Karpas-422 (cell line): Measurements from ENCODE around the gene SPSB3. TPM values are rescaled to one million over a fixed set of nuclear protein-coding genes. Genes with fewer than 3 reads are reported as not detected.

ENCODE experiments used
- DNase-seq: peaks from one replicate; pipeline ENCODE4 v3.0.0-alpha.2; 2015
- H2AFZ ChIP-seq: fragments of 200-600 bp; sonication (generic); 2 replicates; pipeline ENCODE4 v1.6.1; 2014; ENCODE audit warnings: antibody characterized with exemption, low read length, mixed read lengths
- H3K27ac ChIP-seq: fragments of 200-600 bp; sonication (generic); 2 replicates; pipeline ENCODE4 v1.5.1; 2014; ENCODE audit warnings: mild to moderate bottlenecking, low read length, moderate library complexity
- H3K27me3 ChIP-seq: fragments of 200-600 bp; sonication (generic); 2 replicates; pipeline ENCODE4 v1.6.1; 2014; ENCODE audit warnings: low read length, mixed read lengths
- H3K36me3 ChIP-seq: fragments of 200-600 bp; sonication (generic); 2 replicates; pipeline ENCODE4 v1.6.1; 2014; ENCODE audit warnings: low read length, mixed read lengths; ENCODE audit not compliant: insufficient read depth
- H3K4me1 ChIP-seq: fragments of 200-600 bp; sonication (generic); 2 replicates; pipeline ENCODE4 v1.6.1; 2014; ENCODE audit warnings: mild to moderate bottlenecking, low read length, mixed read lengths
- H3K4me2 ChIP-seq: fragments of 200-600 bp; sonication (generic); 2 replicates; pipeline ENCODE4 v1.6.1; 2014; ENCODE audit warnings: low read length, low read depth, mild to moderate bottlenecking; ENCODE audit not compliant: poor library complexity, severe bottlenecking
- H3K4me3 ChIP-seq: fragments of 200-600 bp; sonication (generic); 2 replicates; pipeline ENCODE4 v1.5.1; 2014; ENCODE audit warnings: mild to moderate bottlenecking, antibody characterized with exemption, low read length, mixed read lengths
- H3K79me2 ChIP-seq: fragments of 200-600 bp; sonication (generic); 2 replicates; pipeline ENCODE4 v1.6.1; 2014; ENCODE audit warnings: mild to moderate bottlenecking, low read length, mixed read lengths
- H3K9ac ChIP-seq: fragments of 200-600 bp; sonication (generic); 2 replicates; pipeline ENCODE4 v1.6.0; 2014; ENCODE audit warnings: low read length
- H3K9me2 ChIP-seq: fragments of 200-600 bp; sonication (generic), shearing (Covaris generic); replicated peaks from 2 replicates; pipeline ENCODE4 v1.6.0; 2014; ENCODE audit warnings: mild to moderate bottlenecking, low read length, moderate library complexity; ENCODE audit not compliant: insufficient read depth
- H3K9me3 ChIP-seq: fragments of 300-700, 200-600 bp; sonication (generic); 2 replicates; pipeline ENCODE4 v1.6.1; 2014; ENCODE audit warnings: low read length, mixed read lengths
- H4K20me1 ChIP-seq: fragments of 200-600 bp; sonication (generic); 2 replicates; pipeline ENCODE4 v1.6.1; 2014; ENCODE audit warnings: mild to moderate bottlenecking, antibody characterized with exemption, low read length, low read depth; ENCODE audit not compliant: insufficient read depth
- total RNA-seq: library from RNA; depleted of rRNA; stranded (reverse); fragments of >200 nt; shearing (Covaris generic); gene quantifications from 2 replicates; pipeline ENCODE4 v1.2.3, GENCODE V29; 2014; ENCODE audit warnings: low replicate concordance

The SPSB3 gene
- total RNA-seq, 1 experiment from 2014 or later = 38.5 TPM

DNA sequence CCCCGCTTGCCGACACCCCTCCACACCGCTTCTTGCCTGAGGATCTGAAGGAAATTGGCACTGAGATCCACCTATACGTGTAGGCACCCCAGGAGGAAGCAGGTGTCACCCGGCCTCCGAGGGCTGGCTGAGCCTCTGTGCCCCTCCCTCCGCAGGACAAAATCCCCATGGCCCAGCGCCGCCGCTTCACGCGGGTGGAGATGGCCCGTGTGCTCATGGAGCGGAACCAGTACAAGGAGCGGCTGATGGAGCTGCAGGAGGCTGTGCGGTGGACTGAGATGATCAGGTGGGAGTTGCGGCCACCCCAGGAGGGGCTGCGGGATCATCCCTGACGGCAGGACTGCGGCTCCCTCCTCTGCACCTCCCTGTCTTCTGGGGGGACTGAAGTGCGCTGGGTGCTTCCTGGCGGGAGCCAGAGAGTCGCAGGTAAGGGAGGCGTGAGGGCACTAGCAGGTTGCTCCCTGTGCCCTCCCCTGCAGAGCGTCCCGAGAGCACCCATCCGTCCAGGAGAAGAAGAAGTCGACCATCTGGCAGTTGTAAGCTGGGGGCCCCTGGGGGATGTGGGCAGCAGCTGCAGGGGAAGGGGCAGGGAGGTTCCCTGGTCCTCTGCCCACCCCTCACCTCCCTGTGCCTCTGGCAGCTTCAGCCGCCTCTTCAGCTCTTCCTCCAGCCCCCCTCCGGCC lies 20.0 kb downstream of the SPSB3 start:
- Histone ChIP-seq H4K20me1 (no peaks in the 10 kb centered on the region), H3K9ac (no peak overlapping the region), H3K4me3 (no peak overlapping the region), H3K27me3 (no peaks in the 10 kb centered on the region), H3K27ac (no peak overlapping the region), H3K79me2 (no peaks in the 10 kb centered on the region), H3K9me2 (no peaks in the 10 kb centered on the region), H3K9me3 (no peaks in the 10 kb centered on the region), H3K36me3 (no peaks in the 10 kb centered on the region), H3K4me1 (no peaks in the 10 kb centered on the region), H2AFZ (no peak overlapping the region), H3K4me2 (no peak overlapping the region)
- DNase-seq = no peak

DNA sequence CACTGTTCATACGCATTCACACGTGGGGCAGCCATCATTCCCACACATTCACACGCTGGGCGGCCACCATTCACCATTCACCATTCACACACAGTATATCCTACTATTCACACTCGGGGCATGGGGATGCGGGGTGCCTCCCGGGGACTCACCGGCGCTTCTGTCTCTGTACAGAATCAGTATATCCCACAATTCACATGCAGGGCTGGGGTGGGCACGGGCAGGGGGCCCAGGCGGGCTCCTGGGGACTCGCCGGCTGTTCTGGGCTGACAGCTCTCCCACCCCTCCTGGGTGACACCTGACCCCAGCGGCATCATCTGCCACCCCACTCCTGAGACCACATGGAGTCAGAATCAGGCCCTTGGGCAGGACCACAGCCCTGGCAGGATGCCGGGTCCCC lies 20.6 kb downstream of the SPSB3 start:
- Histone ChIP-seq H3K9me3 (no peaks in the 10 kb centered on the region), H3K79me2 (no peaks in the 10 kb centered on the region), H3K27me3 (no peaks in the 10 kb centered on the region), H2AFZ (no peak overlapping the region), H3K27ac (no peak overlapping the region), H3K4me3 (no peak overlapping the region), H4K20me1 (no peaks in the 10 kb centered on the region), H3K4me2 (no peak overlapping the region), H3K4me1 (no peaks in the 10 kb centered on the region), H3K9ac (no peak overlapping the region), H3K36me3 (no peaks in the 10 kb centered on the region), H3K9me2 (no peaks in the 10 kb centered on the region)
- DNase-seq = no peak

DNA sequence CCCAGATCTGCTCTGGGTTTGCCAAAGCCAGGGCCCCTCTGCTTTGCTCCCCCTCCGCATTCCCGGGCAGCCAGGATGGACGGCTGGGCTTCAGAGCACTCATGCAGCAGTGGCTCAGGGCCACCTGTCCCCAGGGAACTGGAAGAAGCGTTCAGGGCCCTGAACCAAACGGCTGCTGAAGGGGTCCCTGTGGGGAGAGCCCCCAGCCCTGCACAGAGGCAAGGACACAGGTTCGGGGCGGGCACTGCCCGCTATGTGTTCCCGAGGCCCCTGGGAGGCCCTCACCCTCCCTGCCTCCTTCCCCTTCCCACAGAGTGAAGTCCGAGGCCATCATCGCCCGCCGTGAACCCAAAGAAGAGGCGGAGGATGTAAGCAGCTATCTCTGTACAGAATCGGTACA lies 21.5 kb downstream of the SPSB3 start:
- Histone ChIP-seq H3K79me2 (no peaks in the 10 kb centered on the region), H3K27me3 (no peaks in the 10 kb centered on the region), H3K4me3 (no peak overlapping the region), H3K9me3 (no peaks in the 10 kb centered on the region), H3K4me1 (no peaks in the 10 kb centered on the region), H2AFZ (no peak overlapping the region), H3K9me2 (no peaks in the 10 kb centered on the region), H3K4me2 (no peak overlapping the region), H3K27ac (no peak overlapping the region), H3K9ac (no peak overlapping the region), H3K36me3 (no peaks in the 10 kb centered on the region), H4K20me1 (no peaks in the 10 kb centered on the region)
- DNase-seq = no peak

DNA sequence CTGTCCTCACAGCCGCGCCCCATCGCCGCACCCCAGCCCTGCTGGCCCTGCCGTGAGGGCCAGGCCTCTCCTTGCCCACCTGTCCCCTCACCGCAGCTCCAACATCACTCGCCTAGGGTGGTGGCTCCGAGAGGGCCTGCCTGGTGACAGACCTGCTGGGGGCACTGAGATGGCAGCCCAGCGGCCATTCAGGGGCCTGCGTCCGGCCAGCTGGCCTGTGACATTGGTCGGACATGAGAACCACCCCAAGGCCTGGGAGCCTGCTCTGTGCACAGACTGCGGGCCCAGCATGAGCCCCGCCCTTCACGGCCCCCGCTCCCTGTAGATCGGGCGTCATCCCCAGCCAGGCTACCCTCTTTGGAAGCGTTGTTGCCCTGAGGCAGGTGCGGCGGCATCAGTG lies 22.9 kb downstream of the SPSB3 start:
- Histone ChIP-seq H3K9me2 (no peaks in the 10 kb centered on the region), H3K9ac (no peak overlapping the region), H3K79me2 (no peaks in the 10 kb centered on the region), H3K4me2 (no peak overlapping the region), H3K4me3 (no peak overlapping the region), H2AFZ (no peak overlapping the region), H3K4me1 (no peaks in the 10 kb centered on the region), H3K36me3 (0 out of 2 replicates have a peak, but pooled peaks cover 2% of the 10 kb centered on the region), H4K20me1 (no peaks in the 10 kb centered on the region), H3K27me3 (no peaks in the 10 kb centered on the region), H3K9me3 (no peaks in the 10 kb centered on the region), H3K27ac (no peak overlapping the region)
- DNase-seq = no peak

DNA sequence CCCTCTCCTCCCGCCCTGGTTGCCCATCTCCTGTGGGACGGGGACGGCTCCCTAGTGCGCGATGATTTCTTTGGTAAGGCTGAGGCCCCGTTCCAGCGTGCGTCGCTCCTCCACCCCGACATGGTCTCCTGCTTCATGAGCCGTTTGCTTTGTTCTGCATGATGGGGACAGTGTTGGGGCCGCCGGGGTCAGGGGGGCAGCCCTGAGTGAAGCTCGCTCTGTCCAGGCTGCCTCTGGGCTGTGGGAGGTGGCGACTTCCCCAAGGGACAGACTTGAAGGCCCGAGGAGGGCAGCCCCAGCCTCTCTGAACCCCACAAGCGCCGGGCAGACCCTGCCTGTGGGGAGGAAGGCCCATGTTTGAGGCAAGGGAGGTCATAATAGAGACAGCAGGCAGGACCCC lies 23.4 kb downstream of the SPSB3 start:
- H2AFZ ChIP-seq = no peak overlapping the region
- no peak overlapping the region for H3K27ac ChIP-seq
- H3K27me3 ChIP-seq = no peaks in the 10 kb centered on the region
- H3K79me2 ChIP-seq = no peaks in the 10 kb centered on the region
- no peak overlapping the region for H3K4me3 ChIP-seq
- H3K9ac ChIP-seq = no peak overlapping the region
- no peaks in the 10 kb centered on the region for H3K9me2 ChIP-seq
- H3K4me2 ChIP-seq = no peak overlapping the region
- no peak for DNase-seq
- no peaks in the 10 kb centered on the region for H4K20me1 ChIP-seq
- 0 out of 2 replicates have a peak, but pooled peaks cover 2% of the 10 kb centered on the region for H3K36me3 ChIP-seq
- no peaks in the 10 kb centered on the region for H3K4me1 ChIP-seq
- no peaks in the 10 kb centered on the region for H3K9me3 ChIP-seq

DNA sequence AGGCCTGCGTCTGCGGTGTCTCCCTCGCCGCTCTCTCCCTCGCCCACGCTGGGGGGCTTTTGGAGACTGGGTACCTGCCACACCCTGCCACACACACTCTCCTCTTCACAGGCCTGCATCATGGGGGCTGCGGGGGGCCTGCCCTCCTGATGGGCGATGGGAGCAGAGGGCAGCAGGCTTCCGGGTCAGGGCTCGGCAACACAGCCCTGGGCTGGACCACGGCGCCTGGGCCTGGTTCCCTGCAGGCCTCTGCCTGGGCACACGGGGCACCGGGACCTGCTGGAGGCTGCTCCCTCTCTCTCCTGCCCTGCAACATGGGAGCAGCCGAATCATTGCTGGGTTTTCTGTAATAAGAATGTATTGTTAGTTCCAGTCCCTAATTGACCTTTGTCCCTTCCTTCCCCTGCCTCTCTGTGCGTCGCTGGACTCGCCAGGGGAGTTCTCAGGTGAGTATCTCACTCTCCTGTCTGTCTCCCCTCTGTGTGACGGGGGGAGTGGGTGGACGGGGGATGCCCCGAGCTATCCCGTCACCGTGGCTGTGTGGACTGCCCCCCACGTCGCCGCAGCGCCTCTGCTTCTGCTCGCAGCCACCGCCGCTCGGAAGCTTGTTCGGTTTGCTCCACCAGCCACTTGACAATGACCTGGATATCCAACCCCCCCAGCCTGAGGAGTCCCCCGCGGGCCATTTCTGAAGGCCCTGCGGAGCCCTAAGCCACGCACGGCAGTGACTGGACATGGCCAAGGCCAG lies 24.5 kb downstream of the SPSB3 start:
- Histone ChIP-seq H3K79me2 (no peaks in the 10 kb centered on the region), H3K27ac (no peak overlapping the region), H3K36me3 (0 out of 2 replicates have a peak, but pooled peaks cover 2% of the 10 kb centered on the region), H3K4me3 (no peak overlapping the region), H3K9me2 (no peaks in the 10 kb centered on the region), H3K4me2 (no peak overlapping the region), H3K9ac (no peak overlapping the region), H3K9me3 (no peaks in the 10 kb centered on the region), H3K27me3 (no peaks in the 10 kb centered on the region), H2AFZ (no peak overlapping the region), H4K20me1 (no peaks in the 10 kb centered on the region), H3K4me1 (no peaks in the 10 kb centered on the region)
- no peak for DNase-seq

DNA sequence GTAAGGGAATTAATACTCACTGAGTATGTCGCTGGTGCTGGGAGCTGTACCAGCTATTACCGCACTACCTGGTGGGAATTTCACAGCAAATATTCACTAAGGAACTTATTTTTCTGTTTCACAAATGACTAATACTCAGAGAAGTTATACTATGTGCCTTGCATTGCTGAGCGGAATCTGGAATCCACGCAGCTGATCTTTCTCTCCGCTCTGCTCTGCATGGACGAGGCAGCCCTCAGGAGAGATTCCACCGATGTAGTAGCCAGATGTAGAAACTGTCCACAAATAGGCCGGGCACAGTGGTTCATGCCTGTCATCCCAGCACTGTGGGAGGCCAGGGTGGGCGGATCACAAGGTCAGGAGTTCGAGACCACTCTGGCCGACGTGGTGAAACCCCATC lies 28.2 kb downstream of the SPSB3 start:
- H3K27ac ChIP-seq = no peak overlapping the region
- DNase-seq = no peak
- no peaks in the 10 kb centered on the region for H3K79me2 ChIP-seq
- no peak overlapping the region for H2AFZ ChIP-seq
- H3K9me2 ChIP-seq = no peaks in the 10 kb centered on the region
- 0 out of 2 replicates have a peak, but pooled peaks cover 2% of the 10 kb centered on the region for H3K36me3 ChIP-seq
- H3K27me3 ChIP-seq = no peaks in the 10 kb centered on the region
- no peaks in the 10 kb centered on the region for H3K9me3 ChIP-seq
- H3K4me1 ChIP-seq = no peaks in the 10 kb centered on the region
- no peaks in the 10 kb centered on the region for H4K20me1 ChIP-seq
- H3K4me3 ChIP-seq = no peak overlapping the region
- no peak overlapping the region for H3K4me2 ChIP-seq
- H3K9ac ChIP-seq = no peak overlapping the region

DNA sequence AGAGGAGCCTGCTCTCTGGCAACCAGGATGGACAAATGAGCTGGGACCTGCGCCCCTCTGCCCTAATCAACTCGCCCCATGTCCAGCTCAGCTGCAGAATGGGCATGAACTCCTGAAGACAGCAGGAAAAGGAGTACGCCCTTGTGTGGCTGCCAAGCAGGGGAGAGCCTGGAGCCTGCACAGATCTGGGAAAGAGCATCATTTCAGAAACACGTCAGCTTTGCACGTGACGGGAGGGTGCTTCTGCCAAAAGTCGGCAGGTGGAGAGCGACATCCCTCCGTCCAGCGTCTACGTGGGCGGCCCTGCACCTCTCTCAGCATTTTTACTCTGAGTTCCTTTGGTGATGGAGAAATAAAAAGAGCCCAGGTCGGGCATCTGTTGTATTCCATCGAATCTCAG lies 29.5 kb downstream of the SPSB3 start:
- H3K4me3 ChIP-seq = no peak overlapping the region
- no peak overlapping the region for H3K27ac ChIP-seq
- no peak overlapping the region for H3K9ac ChIP-seq
- H2AFZ ChIP-seq = no peak overlapping the region
- no peaks in the 10 kb centered on the region for H3K4me1 ChIP-seq
- H3K9me2 ChIP-seq = no peaks in the 10 kb centered on the region
- no peaks in the 10 kb centered on the region for H3K79me2 ChIP-seq
- H3K9me3 ChIP-seq = no peaks in the 10 kb centered on the region
- H3K4me2 ChIP-seq = no peak overlapping the region
- no peaks in the 10 kb centered on the region for H3K27me3 ChIP-seq
- H3K36me3 ChIP-seq = 0 out of 2 replicates have a peak, but pooled peaks cover 2% of the 10 kb centered on the region
- no peak for DNase-seq
- H4K20me1 ChIP-seq = no peaks in the 10 kb centered on the region
